ENCODE measurements around the gene MRPS10. TPM values are rescaled to one million over a fixed set of nuclear protein-coding genes. Genes with fewer than 3 reads are reported as not detected.
A peak's percentile ranks its signal among the peaks of the same experiment; 100 is the strongest.
"Not testable (repeated sequence)": the region's sequence is repeated elsewhere in the genome, so short reads cannot be mapped to it uniquely, and the experiment has no call there.

MRPS10 gene
- total RNA-seq, 2 experiments from 2014 or later: 28.4 to 32.8 TPM

- no peaks in the 10 kb centered on the region for H3K27me3 Mint-ChIP-seq
- H3K9me3 Mint-ChIP-seq: no peaks in the 10 kb centered on the region
- no peaks in the 10 kb centered on the region for H3K36me3 Mint-ChIP-seq (ENCODE audit: low read depth)
- H3K27ac Mint-ChIP-seq: no peak overlapping the region
- H3K4me1 Mint-ChIP-seq: no peaks in the 10 kb centered on the region
- no peak for DNase-seq
- POLR2A ChIA-PET: no interaction called here
- H3K4me3 Mint-ChIP-seq: no peak overlapping the region
- CTCF ChIA-PET: no interaction called here
Measured at GRCh38 chr6:42179261-42179944, 38.3 kb downstream of the MRPS10 start.

- POLR2A ChIA-PET: no interaction called here
Measured at GRCh38 chr6:42177514-42178364, 39.9 kb downstream of the MRPS10 start.

GRCh38 chr6:42176981-42177380, 40.7 kb downstream of the MRPS10 start:
- POLR2A ChIA-PET: no interaction called here
- no peaks in the 10 kb centered on the region for H3K27me3 Mint-ChIP-seq
- no peaks in the 10 kb centered on the region for H3K9me3 Mint-ChIP-seq
- no peak overlapping the region for H3K27ac Mint-ChIP-seq
- H3K4me1 Mint-ChIP-seq: no peaks in the 10 kb centered on the region
- no peaks in the 10 kb centered on the region for H3K36me3 Mint-ChIP-seq (ENCODE audit: low read depth)
- CTCF ChIA-PET: interaction anchor here (1.0 kb wide), 1 partner anchor 371 kb away, joined by 3 read pairs; no protein-coding TSS in a partner anchor
- no peak overlapping the region for H3K4me3 Mint-ChIP-seq
- DNase-seq: no peak

More at GRCh38 chr6:42177514-42178364, 39.9 kb downstream of the MRPS10 start:
- no peaks in the 10 kb centered on the region for H3K4me1 Mint-ChIP-seq
- CTCF ChIA-PET: interaction anchor here (1.0 to 1.1 kb wide), 2 partner anchors 73 to 370 kb away, joined by 3 read pairs; no protein-coding TSS in a partner anchor
- H3K27me3 Mint-ChIP-seq: no peaks in the 10 kb centered on the region
- H3K9me3 Mint-ChIP-seq: no peaks in the 10 kb centered on the region
- no peak overlapping the region for H3K27ac Mint-ChIP-seq
- no peaks in the 10 kb centered on the region for H3K36me3 Mint-ChIP-seq (ENCODE audit: low read depth)
- DNase-seq: no peak
- H3K4me3 Mint-ChIP-seq: no peak overlapping the region

GRCh38 chr6:42175860-42176259, 41.8 kb downstream of the MRPS10 start:
- no peaks in the 10 kb centered on the region for H3K36me3 Mint-ChIP-seq (ENCODE audit: low read depth)
- no peaks in the 10 kb centered on the region for H3K4me1 Mint-ChIP-seq
- DNase-seq: no peak
- H3K27me3 Mint-ChIP-seq: no peaks in the 10 kb centered on the region
- CTCF ChIA-PET: interaction anchor here (0.6 to 1.1 kb wide), 3 partner anchors 20 to 371 kb away, joined by 3 to 4 read pairs (median 3); no protein-coding TSS in a partner anchor
- H3K27ac Mint-ChIP-seq: no peak overlapping the region
- no peak overlapping the region for H3K4me3 Mint-ChIP-seq
- no peaks in the 10 kb centered on the region for H3K9me3 Mint-ChIP-seq
- POLR2A ChIA-PET: no interaction called here

- H3K4me1 Mint-ChIP-seq: no peaks in the 10 kb centered on the region
- no peak within 1 kb of the TSS for H3K4me3 Mint-ChIP-seq
- H3K27me3 Mint-ChIP-seq: peaks cover 2% of the 10 kb centered on the region
- DNase-seq: no peak
- no peaks in the 10 kb centered on the region for H3K36me3 Mint-ChIP-seq (ENCODE audit: low read depth)
- CTCF ChIA-PET: no interaction called here
- no peak within 1 kb of the TSS for H3K27ac Mint-ChIP-seq
- no peaks in the 10 kb centered on the region for H3K9me3 Mint-ChIP-seq
- POLR2A ChIA-PET: no interaction called here
Measured at GRCh38 chr6:42173101-42173500, 44.6 kb downstream of the MRPS10 start, which contains the start of gene GUCA1A. Gene GUCA1A (plus strand): TSS chr6:42173364. CDS start chr6:42173614, 250 bp downstream.

GRCh38 chr6:42171813-42172581, 45.7 kb downstream of the MRPS10 start:
- ChIA-PET POLR2A (no interaction called here), CTCF (interaction anchor here (0.5 kb wide), 1 partner anchor 24 kb away, joined by 7 read pairs; no protein-coding TSS in a partner anchor)
- no peak overlapping the region for H3K4me3 Mint-ChIP-seq
- H3K27me3 Mint-ChIP-seq: peaks cover 2% of the 10 kb centered on the region
- H3K4me1 Mint-ChIP-seq: no peaks in the 10 kb centered on the region
- DNase-seq: no peak
- no peaks in the 10 kb centered on the region for H3K36me3 Mint-ChIP-seq (ENCODE audit: low read depth)
- no peaks in the 10 kb centered on the region for H3K9me3 Mint-ChIP-seq
- H3K27ac Mint-ChIP-seq: no peak overlapping the region

- H3K9me3 Mint-ChIP-seq; H3K36me3 Mint-ChIP-seq (ENCODE audit: low read depth); H3K4me3 Mint-ChIP-seq; H3K27ac Mint-ChIP-seq; H3K27me3 Mint-ChIP-seq; DNase-seq; H3K4me1 Mint-ChIP-seq: not testable (repeated sequence)
- CTCF ChIA-PET: interaction anchor here (0.6 to 1.4 kb wide), 3 partner anchors 65 to 916 kb away, joined by 4 to 5 read pairs (median 4); no protein-coding TSS in a partner anchor
- POLR2A ChIA-PET: interaction anchor here (1.8 kb wide), 1 partner anchor 11 kb away, joined by 4 read pairs; no protein-coding TSS in a partner anchor
Measured at GRCh38 chr6:42169780-42170179, 47.9 kb downstream of the MRPS10 start.

- H3K4me3 Mint-ChIP-seq: no peak overlapping the region
- no peaks in the 10 kb centered on the region for H3K9me3 Mint-ChIP-seq
- DNase-seq: no peak
- POLR2A ChIA-PET: interaction anchor here (1.8 kb wide), 1 partner anchor 12 kb away, joined by 4 read pairs; no protein-coding TSS in a partner anchor
- no peaks in the 10 kb centered on the region for H3K4me1 Mint-ChIP-seq
- peaks cover 2% of the 10 kb centered on the region for H3K27me3 Mint-ChIP-seq
- no peaks in the 10 kb centered on the region for H3K36me3 Mint-ChIP-seq (ENCODE audit: low read depth)
- CTCF ChIA-PET: interaction anchor here (1.3 to 1.6 kb wide), 4 partner anchors 46 to 379 kb away, joined by 3 to 5 read pairs (median 4); no protein-coding TSS in a partner anchor
- H3K27ac Mint-ChIP-seq: no peak overlapping the region
Measured at GRCh38 chr6:42168650-42169049, 49.0 kb downstream of the MRPS10 start.

GRCh38 chr6:42166444-42167141, 51.1 kb downstream of the MRPS10 start:
- Mint-ChIP-seq H3K27ac (no peak overlapping the region), H3K4me1 (no peaks in the 10 kb centered on the region), H3K4me3 (no peak overlapping the region), H3K27me3 (peaks cover 4% of the 10 kb centered on the region), H3K9me3 (no peaks in the 10 kb centered on the region), H3K36me3 (ENCODE audit: low read depth) (no peaks in the 10 kb centered on the region)
- ChIA-PET POLR2A (no interaction called here), CTCF (interaction anchor here (0.7 to 1.4 kb wide), 3 partner anchors 67 to 381 kb away, joined by 3 to 5 read pairs (median 4); no protein-coding TSS in a partner anchor)
- peak; percentile 79 for DNase-seq

GRCh38 chr6:42165016-42165415, 52.6 kb downstream of the MRPS10 start:
- Mint-ChIP-seq H3K27ac (no peak overlapping the region), H3K9me3 (no peaks in the 10 kb centered on the region), H3K4me1 (no peaks in the 10 kb centered on the region), H3K27me3 (peaks cover 12% of the 10 kb centered on the region), H3K36me3 (ENCODE audit: low read depth) (no peaks in the 10 kb centered on the region), H3K4me3 (no peak overlapping the region)
- CTCF ChIA-PET: interaction anchor here (0.9 to 1.5 kb wide), 5 partner anchors 11 to 431 kb away, joined by 3 to 7 read pairs (median 3); no protein-coding TSS in a partner anchor
- DNase-seq: no peak
- POLR2A ChIA-PET: no interaction called here

- ChIA-PET CTCF (interaction anchor here (0.7 to 1.5 kb wide), 9 partner anchors 10 to 429 kb away, joined by 3 to 7 read pairs (median 3); partner anchors contain the start of gene TOMM6), POLR2A (no interaction called here)
- DNase-seq: no peak
- peaks cover 12% of the 10 kb centered on the region for H3K27me3 Mint-ChIP-seq
- no peaks in the 10 kb centered on the region for H3K9me3 Mint-ChIP-seq
- H3K4me3 Mint-ChIP-seq: no peak overlapping the region
- no peak overlapping the region for H3K27ac Mint-ChIP-seq
- no peaks in the 10 kb centered on the region for H3K36me3 Mint-ChIP-seq (ENCODE audit: low read depth)
- no peaks in the 10 kb centered on the region for H3K4me1 Mint-ChIP-seq
Measured at GRCh38 chr6:42163981-42164380, 53.7 kb downstream of the MRPS10 start.

GRCh38 chr6:42162812-42163211, 54.8 kb downstream of the MRPS10 start:
- no peak overlapping the region for H3K27ac Mint-ChIP-seq
- no peak for DNase-seq
- H3K27me3 Mint-ChIP-seq: peaks cover 11% of the 10 kb centered on the region
- no peaks in the 10 kb centered on the region for H3K4me1 Mint-ChIP-seq
- no peaks in the 10 kb centered on the region for H3K9me3 Mint-ChIP-seq
- H3K36me3 Mint-ChIP-seq (ENCODE audit: low read depth): no peaks in the 10 kb centered on the region
- ChIA-PET POLR2A (no interaction called here), CTCF (no interaction called here)
- no peak overlapping the region for H3K4me3 Mint-ChIP-seq

All from activated CD4-positive, alpha-beta memory T cell treated with anti-CD3 and anti-CD28 coated beads, Interleukin-2, amount 10 ng/mL, durations not matched to agents 7 days and 5 days (primary cell).